HG03354 (cell line): ENCODE results near the gene MRPS34.

Source experiments
- ATAC-seq: cut with Tn5 transposase; IDR thresholded peaks from one replicate; pipeline ENCODE4 v1.9.1; 2021; ENCODE audit warnings: mild to moderate bottlenecking; ENCODE audit not compliant: unreplicated experiment, poor library complexity, severe bottlenecking

MRPS34 gene

GRCh38 chr16:1772908-1773702 is at the start of gene MRPS34:
TSS of gene MRPS34 (minus strand) at chr16:1773134. CDS start at chr16:1773119, 15 bp downstream.
- peak; percentile 58 for ATAC-seq

- ATAC-seq = no peak
These were observed 49.1 kb upstream of the MRPS34 start for GRCh38 chr16:1821861-1822611.

GRCh38 chr16:1820946-1821290 is 48.0 kb upstream of the MRPS34 start:
- no peak for ATAC-seq

DNA sequence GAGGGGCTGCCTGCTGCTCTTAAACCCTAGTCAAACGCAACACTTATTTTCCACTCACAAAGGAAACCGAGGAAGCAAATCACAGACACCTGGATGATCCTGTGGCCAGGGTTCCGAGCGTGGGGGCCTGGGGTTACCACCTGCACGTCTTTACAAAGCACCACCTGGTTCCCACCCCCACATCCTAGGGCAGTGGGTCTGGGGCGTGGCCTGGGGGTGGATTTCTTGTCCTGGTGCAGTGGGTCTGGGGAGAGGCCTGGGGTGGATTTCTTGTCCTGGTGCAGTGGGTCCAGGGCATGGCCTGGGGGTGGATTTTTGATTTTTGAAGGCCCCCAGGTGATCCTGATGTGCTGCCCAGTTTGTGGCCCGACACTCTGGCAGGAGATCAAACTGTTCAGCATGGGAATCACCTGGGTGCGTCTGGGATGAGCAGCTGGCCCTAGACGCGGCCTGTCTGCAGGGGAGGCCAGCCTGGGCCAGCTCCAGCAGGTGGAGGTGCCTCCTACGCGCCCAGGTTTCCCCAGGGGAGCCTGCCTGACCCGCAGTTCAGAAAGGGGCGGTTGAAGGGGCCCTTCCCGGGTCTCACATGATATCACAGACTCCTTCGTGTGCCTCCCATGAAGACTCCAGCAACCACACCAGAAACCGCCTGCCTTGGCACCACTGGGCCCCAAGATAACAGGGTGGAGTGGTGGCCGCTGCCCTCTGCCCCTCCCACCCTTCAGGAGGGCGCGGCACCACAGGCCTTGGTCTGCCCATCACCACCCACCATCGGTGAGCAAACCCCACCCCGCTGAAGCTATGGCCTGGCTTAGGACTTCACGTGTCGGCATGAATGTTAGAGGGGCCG is 47.4 kb upstream of the MRPS34 start:
- ATAC-seq = no peak

- no peak for ATAC-seq
These were observed 46.7 kb upstream of the MRPS34 start for GRCh38 chr16:1819611-1820010.

DNA sequence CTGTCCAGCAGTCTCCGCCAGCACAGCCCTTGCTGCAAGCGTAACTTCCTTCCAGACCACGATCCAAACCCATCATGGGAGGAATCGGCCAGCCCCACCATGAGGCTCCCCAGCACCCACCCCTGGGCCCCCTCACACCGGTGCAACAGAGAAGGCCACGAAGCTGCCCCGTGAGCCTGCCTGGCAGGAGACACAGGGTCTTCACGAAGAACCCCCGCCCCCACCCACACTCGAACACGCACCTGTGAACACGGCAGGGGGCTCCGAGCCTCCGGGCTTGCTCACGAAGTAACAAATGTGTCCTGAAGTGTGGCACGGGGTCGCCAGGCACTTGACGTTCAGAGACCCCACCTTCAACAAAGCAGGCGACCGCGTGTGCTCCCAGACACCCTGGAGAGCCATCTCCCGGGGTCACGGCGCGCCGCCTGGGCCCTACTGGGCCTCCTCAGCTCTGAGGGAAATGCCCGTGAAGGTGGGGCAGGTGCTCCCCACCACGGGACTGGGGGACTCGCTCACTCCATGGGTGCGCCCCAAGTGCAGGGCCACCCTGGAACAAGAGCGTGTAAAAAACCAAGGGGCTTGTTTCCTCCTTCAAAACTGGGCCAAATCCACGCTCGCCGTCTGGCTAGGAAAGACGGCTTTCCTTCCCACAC is 46.1 kb upstream of the MRPS34 start:
- ATAC-seq = no peak

- no peak for ATAC-seq
These were observed 45.4 kb upstream of the MRPS34 start for GRCh38 chr16:1818204-1818872.

GRCh38 chr16:1817716-1818115 is 44.8 kb upstream of the MRPS34 start:
- no peak for ATAC-seq

GRCh38 chr16:1817276-1817589 is 44.3 kb upstream of the MRPS34 start:
- no peak for ATAC-seq

DNA sequence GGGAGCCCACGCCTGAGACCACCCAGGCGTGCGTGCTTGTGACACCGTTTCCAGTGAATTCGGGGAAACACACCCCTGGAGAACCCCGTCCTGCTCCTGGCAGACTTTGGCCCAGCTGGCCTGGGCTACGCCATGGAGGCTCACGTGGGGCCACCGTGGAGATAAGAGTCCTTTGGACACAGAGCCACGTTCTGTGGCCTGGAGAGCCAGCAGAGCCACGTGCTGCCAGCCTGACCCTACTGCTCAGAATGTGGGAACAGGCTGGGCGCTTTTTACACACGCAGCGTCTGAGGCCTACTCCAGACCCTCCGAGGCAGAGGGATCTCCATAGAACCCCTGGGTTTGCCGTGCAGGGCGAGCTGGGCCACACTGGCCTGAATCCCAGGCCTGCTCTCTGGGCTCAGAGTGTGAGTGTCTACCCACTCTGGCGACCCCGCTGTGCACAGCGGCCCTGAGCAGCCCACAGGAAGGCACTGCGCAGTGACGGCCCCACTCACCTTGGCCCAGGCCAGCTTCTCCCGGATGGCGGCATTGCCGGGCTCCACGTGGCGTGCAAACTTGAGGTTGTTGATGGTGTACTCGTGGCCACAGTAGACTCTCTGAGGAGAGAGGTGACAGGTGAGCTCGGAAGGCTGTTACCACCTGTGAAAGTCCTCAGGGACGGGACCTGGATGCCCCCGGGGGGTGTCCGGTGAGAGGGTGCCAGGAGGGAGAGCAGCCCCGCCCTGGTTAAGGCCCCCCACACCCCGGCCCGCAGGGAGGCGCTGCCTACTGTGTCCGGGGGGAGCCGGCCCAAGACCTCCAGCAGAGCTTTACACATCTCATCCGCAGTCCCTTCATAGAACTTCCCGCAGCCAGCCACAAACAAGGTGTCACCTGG is 43.7 kb upstream of the MRPS34 start:
- no peak for ATAC-seq

DNA sequence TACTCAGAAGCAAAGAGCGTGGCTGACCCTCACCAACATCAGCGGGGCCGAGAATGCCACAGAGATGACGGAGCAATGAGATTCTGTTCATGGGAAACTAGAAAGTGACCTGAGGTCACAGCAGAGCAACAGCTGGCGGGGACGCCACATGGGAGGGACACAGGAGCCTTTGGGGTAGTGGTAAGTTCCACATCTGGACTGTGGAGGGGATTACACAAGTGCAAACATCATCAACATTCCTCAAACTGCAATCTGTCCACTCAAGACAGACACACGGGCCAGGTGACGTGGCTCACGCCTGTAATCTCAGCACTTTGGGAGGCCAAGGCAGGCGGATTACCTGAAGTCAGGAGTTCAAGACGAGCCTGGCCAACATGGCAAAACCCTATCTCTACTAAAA is 42.5 kb upstream of the MRPS34 start:
- no peak for ATAC-seq

- ATAC-seq = no peak
These were observed 39.8 kb upstream of the MRPS34 start for GRCh38 chr16:1812732-1813163.

GRCh38 chr16:1810536-1810935 is 37.6 kb upstream of the MRPS34 start:
- ATAC-seq = no peak

DNA sequence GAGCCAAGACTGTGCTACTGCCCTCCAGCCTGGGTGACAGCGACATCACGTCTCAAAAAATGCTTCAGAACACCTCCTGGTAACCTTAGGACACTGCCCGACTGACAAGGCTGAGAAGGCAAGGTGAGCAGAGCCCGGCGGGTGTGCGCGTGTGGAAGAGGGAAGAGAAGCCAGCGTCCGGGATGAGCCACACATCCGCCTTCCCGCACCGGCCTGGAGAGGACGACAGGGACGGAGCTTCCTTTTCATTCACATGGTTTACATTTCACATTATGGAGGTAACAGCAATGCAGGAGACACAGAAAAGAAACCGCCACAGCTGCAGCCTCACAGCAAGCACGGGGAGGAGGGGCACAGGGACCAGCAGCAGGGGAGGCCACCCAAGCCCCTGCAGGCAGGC is 37.2 kb upstream of the MRPS34 start:
- ATAC-seq = no peak

GRCh38 chr16:1809281-1809801 is 36.4 kb upstream of the MRPS34 start:
- ATAC-seq = no peak

- ATAC-seq = no peak
These were observed 35.8 kb upstream of the MRPS34 start for GRCh38 chr16:1808691-1809090.

GRCh38 chr16:1807626-1808025 is 34.7 kb upstream of the MRPS34 start:
- no peak for ATAC-seq

- ATAC-seq = no peak
These were observed 27.8 kb upstream of the MRPS34 start for GRCh38 chr16:1800701-1801100.
